ENCODE data around the gene ZBTB44.
"Not testable (repeated sequence)": the region's sequence is repeated elsewhere in the genome, so short reads cannot be mapped to it uniquely, and the experiment has no call there.

Gene ZBTB44

GRCh38 chr11:130246738-130247137 lies 68.0 kb downstream of the ZBTB44 start:
- no peak for DNase-seq

- no peak for DNase-seq
Measured at GRCh38 chr11:130246270-130246669, 68.4 kb downstream of the ZBTB44 start.

- DNase-seq: not testable (repeated sequence)
Measured at GRCh38 chr11:130245375-130245774, 69.3 kb downstream of the ZBTB44 start.

GRCh38 chr11:130244848-130245247 lies 69.9 kb downstream of the ZBTB44 start:
- no peak for DNase-seq

GRCh38 chr11:130243816-130244215 lies 70.9 kb downstream of the ZBTB44 start:
- DNase-seq: no peak

- no peak for DNase-seq
Measured at GRCh38 chr11:130241713-130242112, 73.0 kb downstream of the ZBTB44 start.

- DNase-seq: no peak
Measured at GRCh38 chr11:130237282-130238006, 77.3 kb downstream of the ZBTB44 start.

- DNase-seq: no peak
Measured at GRCh38 chr11:130234315-130234714, 80.4 kb downstream of the ZBTB44 start.

GRCh38 chr11:130233888-130234287 lies 80.8 kb downstream of the ZBTB44 start:
- not testable (repeated sequence) for DNase-seq

- not testable (repeated sequence) for DNase-seq
Measured at GRCh38 chr11:130233486-130233885, 81.2 kb downstream of the ZBTB44 start.

- no peak for DNase-seq
Measured at GRCh38 chr11:130227373-130227772, 87.3 kb downstream of the ZBTB44 start.

GRCh38 chr11:130223291-130223971 lies 91.3 kb downstream of the ZBTB44 start:
- peak; percentile 77 for DNase-seq

GRCh38 chr11:130220311-130221035 lies 94.2 kb downstream of the ZBTB44 start:
- no peak for DNase-seq

GRCh38 chr11:130219148-130219547 lies 95.6 kb downstream of the ZBTB44 start:
- no peak for DNase-seq

GRCh38 chr11:130218501-130219070 lies 96.1 kb downstream of the ZBTB44 start:
- no peak for DNase-seq

- no peak for DNase-seq
Measured at GRCh38 chr11:130217133-130218031, 97.3 kb downstream of the ZBTB44 start.

- DNase-seq: no peak
Measured at GRCh38 chr11:130216591-130217132, 98.1 kb downstream of the ZBTB44 start.

- DNase-seq: no peak
Measured at GRCh38 chr11:130216221-130216550, 98.5 kb downstream of the ZBTB44 start.

- DNase-seq: no peak
Measured at GRCh38 chr11:130215531-130216220, 99.0 kb downstream of the ZBTB44 start.

- no peak for DNase-seq
Measured at GRCh38 chr11:130214861-130215530, 99.7 kb downstream of the ZBTB44 start.

GRCh38 chr11:130213979-130214281 lies 100.8 kb downstream of the ZBTB44 start:
- DNase-seq: no peak
